Panc1 (cell line): Measurements from ENCODE around the gene PPP1R14B. TPM values are rescaled to one million over a fixed set of nuclear protein-coding genes. Genes with fewer than 3 reads are reported as not detected.

ENCODE experiments used
- ATAC-seq: fragments of 200-7000 bp; cut with Tn5 transposase; 2 replicates; pipeline ENCODE4 v1.9.1; 2020; ENCODE audit warnings: mild to moderate bottlenecking, moderate library complexity
- BruUV-seq: library from RNA; stranded (reverse); fragments of 400-500 nt; replicated peaks from 2 replicates; lab custom pipeline; 2021; lab: Mats Ljungman, UMichigan
- CTCF ChIA-PET: fragments of 300-600 bp; sonication (Branson Sonifier 250); formaldehyde crosslinking; loops from one replicate; lab custom pipeline; 2022; ENCODE audit warnings: antibody characterized with exemption; lab: Charles Lee
- POLR2A ChIA-PET: fragments of 300-600 bp; sonication (Branson Sonifier 250); formaldehyde crosslinking; loops from one replicate; lab custom pipeline; 2022; ENCODE audit warnings: antibody characterized with exemption; lab: Charles Lee
- DNase-seq: peaks from one replicate; pipeline ENCODE4 v3.0.0-alpha.2; 2010; ENCODE audit warnings: low read depth, low spot score
- H3K27ac ChIP-seq: 2 replicates; pipeline ENCODE4 v1.5.1; 2011; ENCODE audit warnings: mild to moderate bottlenecking, low read length, inconsistent platforms
- H3K27me3 ChIP-seq: fragments of 200-500 bp; sonication (Bioruptor generic); 2 replicates; pipeline ENCODE4 v1.6.0; 2014; ENCODE audit warnings: low read length, inconsistent platforms; ENCODE audit not compliant: control insufficient read depth, insufficient read depth
- H3K36me3 ChIP-seq: fragments of 200-500 bp; sonication (Bioruptor generic); 2 replicates; pipeline ENCODE4 v1.5.1; 2014; ENCODE audit warnings: inconsistent platforms, mild to moderate bottlenecking, low read length, moderate library complexity; ENCODE audit not compliant: control insufficient read depth, insufficient read depth
- H3K4me1 ChIP-seq: 2 replicates; pipeline ENCODE4 v1.5.1; 2011; ENCODE audit warnings: inconsistent platforms, mild to moderate bottlenecking, low read length, moderate library complexity; ENCODE audit not compliant: control insufficient read depth, insufficient read depth
- H3K4me3 ChIP-seq, 2 experiments: 2 replicates each; pipeline ENCODE4 v1.5.1; 2011 to 2012; ENCODE audit warnings: low read depth in 2 of 2, low read length in 2 of 2, mild to moderate bottlenecking in 2 of 2, inconsistent platforms in 1 of 2, moderate library complexity in 1 of 2
- H3K9me3 ChIP-seq: fragments of 200-500 bp; sonication (Bioruptor generic); 2 replicates; pipeline ENCODE4 v1.5.1; 2014; ENCODE audit warnings: low read depth, mild to moderate bottlenecking, inconsistent platforms, low read length, moderate library complexity; ENCODE audit not compliant: control insufficient read depth, insufficient read depth
- POLR2AphosphoS5 ChIP-seq: IDR thresholded peaks from 2 replicates; pipeline ENCODE4 v1.6.1; 2012; ENCODE audit warnings: mild to moderate bottlenecking, low read depth, low read length, moderate library complexity
- SIN3A ChIP-seq: IDR thresholded peaks from 2 replicates; pipeline ENCODE4 v1.6.1; 2012; ENCODE audit warnings: low read depth, mild to moderate bottlenecking, low read length, moderate library complexity, borderline replicate concordance; ENCODE audit not compliant: insufficient read depth
- TCF7L2 ChIP-seq: IDR thresholded peaks from 2 replicates; pipeline ENCODE4 v1.6.1; 2011; ENCODE audit warnings: mild to moderate bottlenecking, low read depth, low read length, inconsistent platforms
- in situ Hi-C: cut with HindIII; loops from 2 replicates; pipeline ENCODE4 v1.10.0; 2016; ENCODE audit warnings: low sequenced_read_pairs, low pct_unique_long_range_greater_than_20kb
- intact Hi-C: fragments of 100-400 bp; cut with micrococcal nuclease; formaldehyde crosslinking; loops from one replicate; pipeline ENCODE4 v1.10.0; 2022; ENCODE audit not compliant: unreplicated experiment
- total RNA-seq: library from RNA; stranded (reverse); gene quantifications from one replicate; pipeline ENCODE4 v1.2.1, GENCODE V29; 2021; ENCODE audit not compliant: unreplicated experiment
- TF ChIP-seq, protein P1 (sequence below), 2 experiments: IDR thresholded peaks; 2 replicates each; pipeline ENCODE4 v1.6.1; 2011 to 2012; ENCODE audit warnings: low read depth in 2 of 2, control low read depth in 1 of 2, low read length in 1 of 2, mild to moderate bottlenecking in 1 of 2, moderate library complexity in 1 of 2; ENCODE audit not compliant: insufficient read depth in 1 of 2
- TF ChIP-seq, protein P2 (sequence below): fragments of 450-650 bp; IDR thresholded peaks from 2 replicates; pipeline ENCODE4 v1.5.1; 2017; ENCODE audit warnings: mild to moderate bottlenecking

The PPP1R14B gene
- total RNA-seq, 1 experiment from 2014 or later, result 261 TPM

DNA sequence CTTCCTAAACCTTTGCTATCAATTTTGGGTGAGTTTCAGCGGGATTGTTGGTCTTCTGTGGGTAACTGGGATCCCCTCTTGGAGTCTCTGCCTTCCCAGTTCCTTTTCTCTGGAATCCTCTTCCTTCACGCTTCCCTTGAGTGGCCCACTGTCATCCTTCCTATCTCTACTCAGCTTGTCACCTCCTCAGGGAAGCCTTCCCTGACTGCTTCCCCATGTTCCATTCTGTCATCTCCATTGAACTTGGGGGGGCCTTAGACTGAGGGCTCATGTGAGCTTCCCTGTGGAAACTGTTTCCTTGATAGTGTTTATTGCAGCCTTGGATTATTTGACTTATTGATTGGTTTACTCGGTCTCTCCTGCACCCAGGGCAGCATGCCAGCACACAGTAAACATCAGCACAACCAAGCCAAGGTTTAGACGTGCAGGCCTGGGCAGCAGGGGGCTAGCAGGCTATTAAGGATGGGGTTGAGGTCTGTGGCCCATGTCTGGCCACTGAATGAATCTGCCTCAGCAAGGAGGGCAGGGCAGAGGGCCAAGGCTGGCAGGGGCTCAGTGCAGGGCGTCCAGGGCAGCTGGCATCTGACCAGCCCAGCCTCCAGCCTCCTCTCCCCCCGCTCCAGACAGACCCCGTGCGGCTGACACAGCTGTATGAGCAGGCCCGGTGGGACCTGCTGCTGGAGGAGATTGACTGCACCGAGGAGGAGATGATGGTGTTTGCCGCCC, 28.0 kb downstream of the PPP1R14B start:
- no peak for DNase-seq
- Histone ChIP-seq H3K36me3 (no peaks in the 10 kb centered on the region; the same call in 1 of the 2 replicates), H3K4me3 (no peak overlapping the region), H3K9me3 (no peaks in the 10 kb centered on the region), H3K27ac (no peak overlapping the region), H3K4me1 (no peaks in the 10 kb centered on the region), H3K27me3 (no peaks in the 10 kb centered on the region)
- ChIA-PET CTCF (no interaction called here), POLR2A (no interaction called here)
- TF ChIP-seq, protein P1, sequence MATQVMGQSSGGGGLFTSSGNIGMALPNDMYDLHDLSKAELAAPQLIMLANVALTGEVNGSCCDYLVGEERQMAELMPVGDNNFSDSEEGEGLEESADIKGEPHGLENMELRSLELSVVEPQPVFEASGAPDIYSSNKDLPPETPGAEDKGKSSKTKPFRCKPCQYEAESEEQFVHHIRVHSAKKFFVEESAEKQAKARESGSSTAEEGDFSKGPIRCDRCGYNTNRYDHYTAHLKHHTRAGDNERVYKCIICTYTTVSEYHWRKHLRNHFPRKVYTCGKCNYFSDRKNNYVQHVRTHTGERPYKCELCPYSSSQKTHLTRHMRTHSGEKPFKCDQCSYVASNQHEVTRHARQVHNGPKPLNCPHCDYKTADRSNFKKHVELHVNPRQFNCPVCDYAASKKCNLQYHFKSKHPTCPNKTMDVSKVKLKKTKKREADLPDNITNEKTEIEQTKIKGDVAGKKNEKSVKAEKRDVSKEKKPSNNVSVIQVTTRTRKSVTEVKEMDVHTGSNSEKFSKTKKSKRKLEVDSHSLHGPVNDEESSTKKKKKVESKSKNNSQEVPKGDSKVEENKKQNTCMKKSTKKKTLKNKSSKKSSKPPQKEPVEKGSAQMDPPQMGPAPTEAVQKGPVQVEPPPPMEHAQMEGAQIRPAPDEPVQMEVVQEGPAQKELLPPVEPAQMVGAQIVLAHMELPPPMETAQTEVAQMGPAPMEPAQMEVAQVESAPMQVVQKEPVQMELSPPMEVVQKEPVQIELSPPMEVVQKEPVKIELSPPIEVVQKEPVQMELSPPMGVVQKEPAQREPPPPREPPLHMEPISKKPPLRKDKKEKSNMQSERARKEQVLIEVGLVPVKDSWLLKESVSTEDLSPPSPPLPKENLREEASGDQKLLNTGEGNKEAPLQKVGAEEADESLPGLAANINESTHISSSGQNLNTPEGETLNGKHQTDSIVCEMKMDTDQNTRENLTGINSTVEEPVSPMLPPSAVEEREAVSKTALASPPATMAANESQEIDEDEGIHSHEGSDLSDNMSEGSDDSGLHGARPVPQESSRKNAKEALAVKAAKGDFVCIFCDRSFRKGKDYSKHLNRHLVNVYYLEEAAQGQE (IDR thresholded peaks at IDR 0.05; ENCODE audit: insufficient read depth in 1 of 2, low read depth in 2 of 2, low read length in 1 of 2), result no peak
- TF ChIP-seq POLR2AphosphoS5 (no peak), TCF7L2 (no peak), SIN3A (no peak)
- TF ChIP-seq, protein P2, sequence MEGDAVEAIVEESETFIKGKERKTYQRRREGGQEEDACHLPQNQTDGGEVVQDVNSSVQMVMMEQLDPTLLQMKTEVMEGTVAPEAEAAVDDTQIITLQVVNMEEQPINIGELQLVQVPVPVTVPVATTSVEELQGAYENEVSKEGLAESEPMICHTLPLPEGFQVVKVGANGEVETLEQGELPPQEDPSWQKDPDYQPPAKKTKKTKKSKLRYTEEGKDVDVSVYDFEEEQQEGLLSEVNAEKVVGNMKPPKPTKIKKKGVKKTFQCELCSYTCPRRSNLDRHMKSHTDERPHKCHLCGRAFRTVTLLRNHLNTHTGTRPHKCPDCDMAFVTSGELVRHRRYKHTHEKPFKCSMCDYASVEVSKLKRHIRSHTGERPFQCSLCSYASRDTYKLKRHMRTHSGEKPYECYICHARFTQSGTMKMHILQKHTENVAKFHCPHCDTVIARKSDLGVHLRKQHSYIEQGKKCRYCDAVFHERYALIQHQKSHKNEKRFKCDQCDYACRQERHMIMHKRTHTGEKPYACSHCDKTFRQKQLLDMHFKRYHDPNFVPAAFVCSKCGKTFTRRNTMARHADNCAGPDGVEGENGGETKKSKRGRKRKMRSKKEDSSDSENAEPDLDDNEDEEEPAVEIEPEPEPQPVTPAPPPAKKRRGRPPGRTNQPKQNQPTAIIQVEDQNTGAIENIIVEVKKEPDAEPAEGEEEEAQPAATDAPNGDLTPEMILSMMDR, result no peak
- intact Hi-C loops, result no loop called here
- in situ Hi-C loops, result no loop called here
- BruUV-seq, result no TSS peak
- ATAC-seq, result no peak

DNA sequence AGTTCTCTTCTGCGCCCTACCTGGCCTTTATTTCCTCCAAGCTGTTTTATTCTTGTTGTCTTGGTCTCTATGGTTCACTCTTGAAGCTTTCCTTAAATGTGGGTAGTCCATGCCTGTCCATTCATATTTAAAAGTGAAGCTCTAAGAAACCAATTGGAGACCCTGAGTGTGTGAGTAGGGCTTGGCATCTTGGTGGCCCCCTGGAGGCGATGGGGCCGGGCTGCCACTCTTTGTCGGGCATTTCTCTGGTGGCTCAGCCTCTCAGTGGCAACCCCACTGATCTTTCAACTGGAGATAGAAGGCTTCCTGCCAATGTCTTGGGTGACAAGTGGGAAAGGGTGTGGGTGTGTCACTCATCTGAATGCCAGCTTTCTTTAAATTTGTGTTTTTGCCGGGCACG, 29.9 kb downstream of the PPP1R14B start:
- ATAC-seq (no peak), DNase-seq (no peak)
- in situ Hi-C loops, result no loop called here
- Histone ChIP-seq H3K4me3 (no peak overlapping the region), H3K9me3 (no peaks in the 10 kb centered on the region), H3K4me1 (no peaks in the 10 kb centered on the region), H3K27ac (no peak overlapping the region), H3K27me3 (no peaks in the 10 kb centered on the region), H3K36me3 (no peaks in the 10 kb centered on the region)
- intact Hi-C loops, result no loop called here
- BruUV-seq, result no TSS peak
- POLR2A ChIA-PET, result interaction anchor here (0.7 kb wide), 1 partner anchor 13 kb away, joined by 4 read pairs; no protein-coding TSS in a partner anchor
- TF ChIP-seq, protein P1 (IDR thresholded peaks at IDR 0.05; ENCODE audit: insufficient read depth in 1 of 2, low read depth in 2 of 2, low read length in 1 of 2), result no peak
- no peak for TF ChIP-seq SIN3A
- TF ChIP-seq, protein P2, result no peak
- no peak for TF ChIP-seq TCF7L2
- CTCF ChIA-PET, result no interaction called here
